ENCODE results near the gene CHST14.

GRCh38 chr15:40454904-40455391, 15.8 kb upstream of the CHST14 start:
- TF ChIP-seq CTCF (IDR thresholded peaks at IDR 0.05; ENCODE audit: poor library complexity, severe bottlenecking): no peak
- TF ChIP-seq EZH2 (IDR thresholded peaks at IDR 0.05; ENCODE audit: borderline replicate concordance, insufficient read depth, low read length, poor library complexity, severe bottlenecking): no peak
- no peak for TF ChIP-seq RAD21 (conservative IDR thresholded peaks at IDR 0.05)
- TF ChIP-seq SMC3 (conservative IDR thresholded peaks at IDR 0.05; ENCODE audit: poor library complexity): no peak
- no peak for TF ChIP-seq MXI1 (conservative IDR thresholded peaks at IDR 0.05; ENCODE audit: poor library complexity, severe bottlenecking)
- TF ChIP-seq EP300 (conservative IDR thresholded peaks at IDR 0.05; ENCODE audit: poor library complexity, severe bottlenecking): no peak
- TF ChIP-seq POLR2AphosphoS5 (IDR thresholded peaks at IDR 0.05): no peak

Measured in neural cell (in vitro differentiated cells).